GM23338 (cell line): ENCODE measurements around the gene ARF1. TPM values are rescaled to one million over a fixed set of nuclear protein-coding genes. Genes with fewer than 3 reads are reported as not detected.

Source experiments
- ATAC-seq: fragments of 200-7000 bp; cut with Tn5 transposase; 3 replicates; pipeline ENCODE4 v1.9.1; 2020
- DNase-seq: peaks from one replicate; pipeline ENCODE4 v3.0.0-alpha.2; 2015; ENCODE audit warnings: low spot score
- H2AFZ ChIP-seq: fragments of 200-600 bp; sonication (generic); 2 replicates; pipeline ENCODE4 v1.8.0; 2016; ENCODE audit warnings: antibody characterized with exemption, mild to moderate bottlenecking, moderate library complexity
- H3F3A ChIP-seq: fragments of 200-600 bp; sonication (generic); replicated peaks from 2 replicates; pipeline ENCODE4 v1.8.0; 2017; ENCODE audit warnings: antibody characterized with exemption, mixed run types, low read depth
- H3K27ac ChIP-seq: fragments of 200-600 bp; sonication (generic); 2 replicates; pipeline ENCODE4 v1.6.1; 2016; ENCODE audit warnings: low read depth
- H3K27me3 ChIP-seq: fragments of 200-600 bp; sonication (generic); 2 replicates; pipeline ENCODE4 v1.8.0; 2016; ENCODE audit warnings: mild to moderate bottlenecking, mixed run types, moderate library complexity; ENCODE audit not compliant: insufficient read depth
- H3K36me3 ChIP-seq: fragments of 200-600 bp; sonication (generic); 2 replicates; pipeline ENCODE4 v1.8.0; 2016; ENCODE audit warnings: mild to moderate bottlenecking; ENCODE audit not compliant: insufficient read depth
- H3K4me1 ChIP-seq: fragments of 200-600 bp; sonication (generic); 2 replicates; pipeline ENCODE4 v1.8.0; 2016; ENCODE audit warnings: mild to moderate bottlenecking, moderate library complexity; ENCODE audit not compliant: insufficient read depth
- H3K4me2 ChIP-seq: fragments of 200-600 bp; sonication (generic); 2 replicates; pipeline ENCODE4 v1.7.1; 2017; ENCODE audit warnings: mixed run types
- H3K4me3 ChIP-seq: fragments of 200-600 bp; sonication (generic); 2 replicates; pipeline ENCODE4 v1.6.1; 2016; ENCODE audit warnings: mixed run types
- H3K79me2 ChIP-seq: fragments of 200-600 bp; sonication (generic); replicated peaks from 2 replicates; pipeline ENCODE4 v1.8.0; 2017; ENCODE audit warnings: mild to moderate bottlenecking; ENCODE audit not compliant: insufficient read depth
- H3K9me2 ChIP-seq: fragments of 200-600 bp; sonication (generic); 2 replicates; pipeline ENCODE4 v1.8.0; 2017; ENCODE audit not compliant: insufficient read depth
- H4K20me1 ChIP-seq: fragments of 200-600 bp; sonication (generic); replicated peaks from 2 replicates; pipeline ENCODE4 v1.8.0; 2017; ENCODE audit warnings: mild to moderate bottlenecking; ENCODE audit not compliant: insufficient read depth
- H3K27ac Mint-ChIP-seq: 2 replicates; pipeline ENCODE4 v1.8.0; 2020; ENCODE audit warnings: inconsistent platforms, mild to moderate bottlenecking, moderate library complexity, mixed read lengths
- H3K27me3 Mint-ChIP-seq: 3 replicates; pipeline ENCODE4 v1.8.0; 2022; ENCODE audit warnings: low read depth, mild to moderate bottlenecking, moderate library complexity, mixed read lengths, inconsistent platforms; ENCODE audit not compliant: insufficient read depth, poor library complexity
- H3K36me3 Mint-ChIP-seq: 3 replicates; pipeline ENCODE4 v1.8.0; 2021; ENCODE audit warnings: low read depth, mild to moderate bottlenecking, inconsistent platforms, moderate library complexity, mixed read lengths
- H3K4me1 Mint-ChIP-seq: 3 replicates; pipeline ENCODE4 v1.8.0; 2020; ENCODE audit warnings: mild to moderate bottlenecking, inconsistent platforms, mixed read lengths
- H3K4me3 Mint-ChIP-seq: 3 replicates; pipeline ENCODE4 v1.8.0; 2021; ENCODE audit warnings: moderate library complexity, mild to moderate bottlenecking, inconsistent platforms, mixed read lengths
- H3K9me3 Mint-ChIP-seq: 3 replicates; pipeline ENCODE4 v1.8.0; 2020; ENCODE audit warnings: moderate library complexity, mild to moderate bottlenecking, inconsistent platforms, mixed read lengths
- CREB1 ChIP-seq: fragments of 250-450 bp; sonication (Bioruptor Pico); IDR thresholded peaks from 2 replicates; pipeline ENCODE4 v1.5.0; 2020; ENCODE audit warnings: low read depth, mild to moderate bottlenecking, moderate library complexity
- POLR2AphosphoS5 ChIP-seq: IDR thresholded peaks from 2 replicates; pipeline ENCODE4 v1.6.1; 2016; ENCODE audit warnings: antibody characterized with exemption, low read depth
- polyA plus RNA-seq: library from polyadenylated mRNA; unstranded; fragments of >200 nt; fragmentation: Nextera tagmentation; extraction: Ambion mirVana; gene quantifications from 2 replicates; pipeline ENCODE4 v1.2.1, GENCODE V29; 2016
- total RNA-seq: library from RNA; depleted of rRNA; stranded (reverse); fragments of >200 nt; shearing (Covaris generic); gene quantifications from 2 replicates; pipeline ENCODE4 v1.2.3, GENCODE V29; 2014
- TF ChIP-seq, protein P1 (sequence below): IDR thresholded peaks from 2 replicates; pipeline ENCODE4 v1.6.1; 2016; ENCODE audit warnings: antibody characterized with exemption
- TF ChIP-seq, protein P2 (sequence below): fragments of 250-450 bp; sonication (Bioruptor Pico); IDR thresholded peaks from 2 replicates; pipeline ENCODE4 v1.5.0; 2020; ENCODE audit warnings: mild to moderate bottlenecking, moderate library complexity

Gene ARF1
- total and polyA plus RNA-seq, 2 experiments from 2014 or later: 210 to 306 TPM

DNA sequence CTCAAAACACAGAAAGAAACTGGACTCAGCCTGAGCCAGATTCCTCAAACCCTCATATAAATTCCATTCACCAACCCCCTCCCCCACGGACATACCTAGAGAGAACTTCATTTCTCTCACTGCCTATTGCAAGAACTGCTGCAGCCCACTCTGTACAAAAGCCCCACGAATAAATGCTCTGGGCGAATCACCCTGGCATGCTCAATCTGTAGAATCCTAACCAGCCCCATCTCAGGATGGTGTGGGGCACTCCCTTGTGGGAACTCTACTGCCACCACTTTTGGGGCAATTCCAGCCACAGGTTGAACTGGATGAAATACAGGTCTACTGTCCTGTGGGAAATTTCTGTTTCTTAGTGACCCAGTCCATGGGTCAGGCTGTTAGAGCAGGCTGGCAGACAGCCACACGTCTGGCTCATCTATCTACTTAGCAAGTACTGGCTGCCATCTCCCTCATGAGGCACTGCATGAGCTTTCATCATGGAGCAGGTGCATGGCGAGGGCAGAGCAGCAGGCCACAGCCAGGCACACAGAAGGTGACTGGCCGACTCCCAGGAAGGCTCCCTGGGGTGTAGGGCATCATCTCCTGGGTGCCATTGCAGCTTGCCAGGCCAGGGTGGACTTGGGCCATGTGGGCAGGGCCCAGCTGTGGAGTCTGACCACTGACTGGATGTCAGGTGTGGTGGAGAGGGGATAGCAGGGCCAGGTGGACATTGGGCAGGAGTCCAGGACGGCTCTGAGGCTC, 22.2 kb downstream of the ARF1 start:
- Histone ChIP-seq H2AFZ (no peak overlapping the region), H3F3A (0 out of 2 replicates have a peak, but pooled peaks cover 2% of the 10 kb centered on the region), H3K79me2 (peaks cover 8% of the 10 kb centered on the region), H3K27me3 (peaks cover 1% of the 10 kb centered on the region; the same call in 1 of the 2 replicates), H3K4me3 (no peak overlapping the region), H3K27ac (no peak overlapping the region), H3K4me2 (no peak overlapping the region), H3K4me1 (peaks cover 7% of the 10 kb centered on the region; the same call in 1 of the 2 replicates), H4K20me1 (no peaks in the 10 kb centered on the region; the same call in 1 of the 2 replicates), H3K9me2 (no peaks in the 10 kb centered on the region), H3K36me3 (no peaks in the 10 kb centered on the region)
- peaks cover 14% of the 10 kb centered on the region; the same call in 2 of the 3 replicates for H3K4me1 Mint-ChIP-seq
- H3K27ac Mint-ChIP-seq: no peak overlapping the region; the same call in 1 of the 2 replicates
- H3K4me3 Mint-ChIP-seq: peak overlapping the region; percentile 54
- ATAC-seq (no peak), DNase-seq (no peak)
- TF ChIP-seq, protein P1, sequence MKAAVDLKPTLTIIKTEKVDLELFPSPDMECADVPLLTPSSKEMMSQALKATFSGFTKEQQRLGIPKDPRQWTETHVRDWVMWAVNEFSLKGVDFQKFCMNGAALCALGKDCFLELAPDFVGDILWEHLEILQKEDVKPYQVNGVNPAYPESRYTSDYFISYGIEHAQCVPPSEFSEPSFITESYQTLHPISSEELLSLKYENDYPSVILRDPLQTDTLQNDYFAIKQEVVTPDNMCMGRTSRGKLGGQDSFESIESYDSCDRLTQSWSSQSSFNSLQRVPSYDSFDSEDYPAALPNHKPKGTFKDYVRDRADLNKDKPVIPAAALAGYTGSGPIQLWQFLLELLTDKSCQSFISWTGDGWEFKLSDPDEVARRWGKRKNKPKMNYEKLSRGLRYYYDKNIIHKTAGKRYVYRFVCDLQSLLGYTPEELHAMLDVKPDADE: no peak
- no peak for TF ChIP-seq CREB1 (CRISPR knock-in tag)
- TF ChIP-seq POLR2AphosphoS5: 0 out of 2 replicates have a peak, but pooled peaks have one; percentile 19
- TF ChIP-seq, protein P2, sequence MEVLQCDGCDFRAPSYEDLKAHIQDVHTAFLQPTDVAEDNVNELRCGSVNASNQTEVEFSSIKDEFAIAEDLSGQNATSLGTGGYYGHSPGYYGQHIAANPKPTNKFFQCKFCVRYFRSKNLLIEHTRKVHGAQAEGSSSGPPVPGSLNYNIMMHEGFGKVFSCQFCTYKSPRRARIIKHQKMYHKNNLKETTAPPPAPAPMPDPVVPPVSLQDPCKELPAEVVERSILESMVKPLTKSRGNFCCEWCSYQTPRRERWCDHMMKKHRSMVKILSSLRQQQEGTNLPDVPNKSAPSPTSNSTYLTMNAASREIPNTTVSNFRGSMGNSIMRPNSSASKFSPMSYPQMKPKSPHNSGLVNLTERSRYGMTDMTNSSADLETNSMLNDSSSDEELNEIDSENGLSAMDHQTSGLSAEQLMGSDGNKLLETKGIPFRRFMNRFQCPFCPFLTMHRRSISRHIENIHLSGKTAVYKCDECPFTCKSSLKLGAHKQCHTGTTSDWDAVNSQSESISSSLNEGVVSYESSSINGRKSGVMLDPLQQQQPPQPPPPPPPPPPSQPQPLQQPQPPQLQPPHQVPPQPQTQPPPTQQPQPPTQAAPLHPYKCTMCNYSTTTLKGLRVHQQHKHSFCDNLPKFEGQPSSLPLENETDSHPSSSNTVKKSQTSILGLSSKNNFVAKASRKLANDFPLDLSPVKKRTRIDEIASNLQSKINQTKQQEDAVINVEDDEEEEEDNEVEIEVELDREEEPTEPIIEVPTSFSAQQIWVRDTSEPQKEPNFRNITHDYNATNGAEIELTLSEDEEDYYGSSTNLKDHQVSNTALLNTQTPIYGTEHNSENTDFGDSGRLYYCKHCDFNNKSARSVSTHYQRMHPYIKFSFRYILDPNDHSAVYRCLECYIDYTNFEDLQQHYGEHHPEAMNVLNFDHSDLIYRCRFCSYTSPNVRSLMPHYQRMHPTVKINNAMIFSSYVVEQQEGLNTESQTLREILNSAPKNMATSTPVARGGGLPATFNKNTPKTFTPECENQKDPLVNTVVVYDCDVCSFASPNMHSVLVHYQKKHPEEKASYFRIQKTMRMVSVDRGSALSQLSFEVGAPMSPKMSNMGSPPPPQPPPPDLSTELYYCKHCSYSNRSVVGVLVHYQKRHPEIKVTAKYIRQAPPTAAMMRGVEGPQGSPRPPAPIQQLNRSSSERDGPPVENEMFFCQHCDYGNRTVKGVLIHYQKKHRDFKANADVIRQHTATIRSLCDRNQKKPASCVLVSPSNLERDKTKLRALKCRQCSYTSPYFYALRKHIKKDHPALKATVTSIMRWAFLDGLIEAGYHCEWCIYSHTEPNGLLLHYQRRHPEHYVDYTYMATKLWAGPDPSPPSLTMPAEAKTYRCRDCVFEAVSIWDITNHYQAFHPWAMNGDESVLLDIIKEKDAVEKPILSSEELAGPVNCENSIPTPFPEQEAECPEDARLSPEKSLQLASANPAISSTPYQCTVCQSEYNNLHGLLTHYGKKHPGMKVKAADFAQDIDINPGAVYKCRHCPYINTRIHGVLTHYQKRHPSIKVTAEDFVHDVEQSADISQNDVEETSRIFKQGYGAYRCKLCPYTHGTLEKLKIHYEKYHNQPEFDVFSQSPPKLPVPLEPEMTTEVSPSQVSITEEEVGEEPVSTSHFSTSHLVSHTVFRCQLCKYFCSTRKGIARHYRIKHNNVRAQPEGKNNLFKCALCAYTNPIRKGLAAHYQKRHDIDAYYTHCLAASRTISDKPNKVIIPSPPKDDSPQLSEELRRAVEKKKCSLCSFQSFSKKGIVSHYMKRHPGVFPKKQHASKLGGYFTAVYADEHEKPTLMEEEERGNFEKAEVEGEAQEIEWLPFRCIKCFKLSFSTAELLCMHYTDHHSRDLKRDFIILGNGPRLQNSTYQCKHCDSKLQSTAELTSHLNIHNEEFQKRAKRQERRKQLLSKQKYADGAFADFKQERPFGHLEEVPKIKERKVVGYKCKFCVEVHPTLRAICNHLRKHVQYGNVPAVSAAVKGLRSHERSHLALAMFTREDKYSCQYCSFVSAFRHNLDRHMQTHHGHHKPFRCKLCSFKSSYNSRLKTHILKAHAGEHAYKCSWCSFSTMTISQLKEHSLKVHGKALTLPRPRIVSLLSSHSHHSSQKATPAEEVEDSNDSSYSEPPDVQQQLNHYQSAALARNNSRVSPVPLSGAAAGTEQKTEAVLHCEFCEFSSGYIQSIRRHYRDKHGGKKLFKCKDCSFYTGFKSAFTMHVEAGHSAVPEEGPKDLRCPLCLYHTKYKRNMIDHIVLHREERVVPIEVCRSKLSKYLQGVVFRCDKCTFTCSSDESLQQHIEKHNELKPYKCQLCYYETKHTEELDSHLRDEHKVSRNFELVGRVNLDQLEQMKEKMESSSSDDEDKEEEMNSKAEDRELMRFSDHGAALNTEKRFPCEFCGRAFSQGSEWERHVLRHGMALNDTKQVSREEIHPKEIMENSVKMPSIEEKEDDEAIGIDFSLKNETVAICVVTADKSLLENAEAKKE (CRISPR knock-in tag): no peak
- no peaks in the 10 kb centered on the region; the same call in 1 of the 3 replicates for H3K9me3 Mint-ChIP-seq
- H3K36me3 Mint-ChIP-seq: peaks cover 25% of the 10 kb centered on the region
- H3K27me3 Mint-ChIP-seq: peaks cover 21% of the 10 kb centered on the region
